Esophagus mucosa (tissue), 1 donor: ENCODE results near the gene PRR36. TPM values are rescaled to one million over a fixed set of nuclear protein-coding genes. Genes with fewer than 3 reads are reported as not detected.
A peak's percentile ranks its signal among the peaks of the same experiment; 100 is the strongest.

Experiments used
- ATAC-seq: fragments of 200-7000 bp; cut with Tn5 transposase; one replicate; pipeline ENCODE4 v1.9.1; 2020
- total RNA-seq: library from RNA; stranded (reverse); gene quantifications from one replicate; pipeline ENCODE4 v1.2.4, GENCODE V29; 2023
- donor health status: DM: yes; HTN: yes; CAD: no.

Gene PRR36
- total RNA-seq, 1 donor from 2014 or later: 0.04 TPM

- peak; percentile 38 for ATAC-seq
Measured at GRCh38 chr19:7871437-7872305, 2.5 kb downstream of the PRR36 start.

DNA sequence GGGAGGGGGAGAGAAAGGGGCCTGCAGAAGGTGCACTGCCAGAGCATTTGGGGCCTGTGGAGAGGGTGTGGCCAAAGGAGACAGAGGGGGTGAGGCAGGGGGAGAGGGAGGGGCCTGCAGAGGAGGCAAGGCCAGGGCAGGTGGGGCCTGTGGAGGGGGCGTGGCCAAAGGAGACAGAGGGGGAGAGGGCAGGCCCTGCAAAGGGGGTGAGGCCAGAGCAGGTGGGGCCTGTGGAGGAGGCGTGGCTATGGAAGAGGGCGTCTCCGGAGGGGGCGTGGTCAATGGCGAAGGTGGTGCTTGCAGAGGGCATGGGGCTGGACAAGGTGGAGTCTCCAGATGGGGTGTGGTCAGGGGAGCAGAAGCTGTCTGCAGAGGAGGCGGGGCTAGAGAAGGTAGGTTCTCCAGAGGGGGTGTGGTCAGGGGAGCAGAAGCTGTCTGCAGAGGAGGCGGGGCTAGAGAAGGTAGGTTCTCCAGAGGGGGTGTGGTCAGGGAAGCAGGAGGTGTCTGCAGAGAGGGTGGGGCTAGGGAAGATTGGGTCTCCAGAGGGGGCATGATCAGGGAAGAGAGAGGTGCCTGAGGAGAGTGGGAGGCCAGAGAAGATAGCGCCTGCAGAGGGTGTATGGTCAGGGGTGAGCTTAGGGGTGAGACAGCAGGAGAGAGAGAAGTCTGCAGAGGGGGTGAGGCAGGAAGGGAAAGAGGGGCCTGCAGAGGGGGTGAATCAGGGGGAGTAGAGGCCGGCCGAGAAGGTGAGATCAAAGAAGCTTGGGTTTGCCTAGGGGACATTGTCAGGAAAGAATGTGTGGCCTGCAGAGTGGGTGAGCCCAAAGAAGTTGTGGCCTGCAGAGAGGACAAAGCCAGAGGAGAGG, 3.4 kb downstream of the PRR36 start:
- ATAC-seq: peak; percentile 12

GRCh38 chr19:7869910-7870511, 4.2 kb downstream of the PRR36 start:
- peak; percentile 9 for ATAC-seq

DNA sequence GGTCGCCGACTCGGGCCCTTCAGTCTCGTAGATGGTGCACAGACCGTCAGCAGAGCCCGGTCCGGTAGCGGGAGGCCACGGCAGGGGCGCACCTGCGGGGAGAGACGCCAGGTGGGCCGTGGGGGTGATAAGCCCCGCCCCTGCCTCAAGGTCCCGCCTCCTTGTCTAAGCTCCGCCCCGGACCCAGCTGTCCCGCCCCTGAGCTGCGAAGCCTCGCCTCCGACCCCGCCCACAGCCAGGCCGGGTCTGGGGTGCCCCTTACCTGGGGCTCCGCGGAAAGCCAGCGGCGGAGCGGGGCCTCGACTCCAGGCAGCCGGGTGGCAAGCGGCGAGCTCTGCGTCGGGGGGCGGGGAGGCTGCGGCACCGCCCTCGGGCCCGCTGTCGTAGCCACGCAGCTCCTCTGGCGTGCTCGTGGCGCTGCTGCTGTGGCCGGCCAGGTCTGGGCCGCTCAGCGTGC, 4.7 kb downstream of the PRR36 start:
- peak; percentile 63 for ATAC-seq

- peak; percentile 62 for ATAC-seq
Measured at GRCh38 chr19:7868671-7869452, 5.3 kb downstream of the PRR36 start.

GRCh38 chr19:7868326-7868670, 5.9 kb downstream of the PRR36 start:
- ATAC-seq: peak; percentile 3

GRCh38 chr19:7867092-7867844, 6.9 kb downstream of the PRR36 start:
- ATAC-seq: no peak

DNA sequence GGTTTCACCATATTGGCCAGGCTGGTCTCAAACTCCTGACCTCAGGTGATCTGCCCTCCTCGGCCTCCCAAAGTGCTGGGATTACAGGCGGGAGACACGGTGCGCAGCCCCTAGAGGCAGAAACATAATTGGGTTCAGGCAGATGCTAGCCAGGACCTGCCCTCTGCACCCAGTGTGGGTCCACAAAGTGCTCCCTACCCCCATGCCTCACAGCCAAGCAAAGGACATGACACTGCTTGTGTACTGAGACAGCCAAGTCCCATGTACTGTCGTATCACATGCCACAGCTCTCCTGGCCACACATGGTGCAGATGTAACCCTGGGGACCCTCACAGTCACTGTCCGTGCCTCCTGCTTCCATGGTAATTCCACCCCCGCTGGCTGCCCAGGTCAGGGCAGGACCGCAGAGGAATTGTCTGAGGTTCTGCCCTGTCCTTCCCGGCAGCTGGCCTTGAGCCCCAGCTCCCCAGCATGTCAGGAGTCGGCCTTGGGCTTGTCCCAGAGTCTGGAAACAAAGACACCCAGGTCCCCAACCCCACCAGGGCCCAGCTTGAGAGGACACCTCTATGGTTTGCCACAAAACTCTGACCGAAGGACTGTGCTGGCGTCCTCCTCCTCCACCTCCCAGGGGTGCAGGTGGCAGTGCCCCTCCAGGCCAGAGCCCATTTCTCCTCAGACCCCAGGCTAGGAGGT, 7.6 kb downstream of the PRR36 start:
- ATAC-seq: no peak

DNA sequence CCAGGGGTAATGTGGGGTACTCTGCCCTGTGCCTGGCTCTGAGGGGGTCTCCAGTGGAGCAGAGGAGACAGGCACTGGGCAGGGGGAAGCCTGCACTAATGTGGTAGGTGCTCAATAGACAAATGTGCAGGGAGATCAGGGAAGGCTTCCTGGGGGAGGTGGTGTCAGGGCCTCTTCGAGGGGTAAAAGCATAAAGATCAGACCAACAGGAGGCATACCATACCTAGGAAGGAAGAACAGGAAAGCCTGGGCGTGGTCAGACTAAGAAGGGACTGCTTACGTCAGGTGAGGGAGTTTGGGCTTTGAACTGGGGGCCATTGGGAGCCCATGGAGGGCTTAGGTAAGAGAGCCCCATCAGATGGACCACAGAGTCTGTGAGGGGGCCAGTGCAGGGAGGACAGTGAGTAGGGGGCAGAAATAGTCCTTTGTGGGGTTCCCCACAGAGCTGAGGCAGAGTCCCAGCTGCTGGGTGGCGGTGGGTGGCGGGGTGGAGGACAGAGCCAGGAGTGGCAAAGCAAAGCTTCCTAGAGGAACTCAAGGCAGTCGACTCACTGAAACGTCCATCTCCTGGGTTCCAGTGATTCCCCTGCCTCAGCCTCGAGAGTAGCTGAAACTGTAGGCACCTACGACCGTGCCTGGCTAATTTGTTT, 8.8 kb downstream of the PRR36 start:
- ATAC-seq: no peak

DNA sequence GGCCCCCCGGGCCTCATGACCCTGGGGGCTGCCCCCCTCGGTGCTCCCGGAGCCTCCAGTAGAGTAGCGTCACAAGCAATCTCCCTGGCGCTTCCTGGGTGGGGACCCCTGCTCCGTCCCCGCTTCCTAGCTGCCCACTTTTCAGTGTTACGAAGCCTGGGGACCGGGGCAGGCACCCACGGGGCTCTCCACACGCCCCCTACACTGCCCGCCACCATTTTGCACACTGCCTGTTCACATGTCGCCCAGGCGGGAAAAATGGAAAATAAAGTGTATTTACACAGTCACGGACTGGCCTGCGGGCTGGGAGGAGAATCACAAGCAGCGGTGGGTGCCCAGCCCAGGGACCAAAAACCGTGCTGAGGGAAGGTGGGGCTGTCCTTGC, 9.5 kb downstream of the PRR36 start:
- no peak for ATAC-seq

GRCh38 chr19:7863971-7864689, 10.1 kb downstream of the PRR36 start:
- no peak for ATAC-seq

DNA sequence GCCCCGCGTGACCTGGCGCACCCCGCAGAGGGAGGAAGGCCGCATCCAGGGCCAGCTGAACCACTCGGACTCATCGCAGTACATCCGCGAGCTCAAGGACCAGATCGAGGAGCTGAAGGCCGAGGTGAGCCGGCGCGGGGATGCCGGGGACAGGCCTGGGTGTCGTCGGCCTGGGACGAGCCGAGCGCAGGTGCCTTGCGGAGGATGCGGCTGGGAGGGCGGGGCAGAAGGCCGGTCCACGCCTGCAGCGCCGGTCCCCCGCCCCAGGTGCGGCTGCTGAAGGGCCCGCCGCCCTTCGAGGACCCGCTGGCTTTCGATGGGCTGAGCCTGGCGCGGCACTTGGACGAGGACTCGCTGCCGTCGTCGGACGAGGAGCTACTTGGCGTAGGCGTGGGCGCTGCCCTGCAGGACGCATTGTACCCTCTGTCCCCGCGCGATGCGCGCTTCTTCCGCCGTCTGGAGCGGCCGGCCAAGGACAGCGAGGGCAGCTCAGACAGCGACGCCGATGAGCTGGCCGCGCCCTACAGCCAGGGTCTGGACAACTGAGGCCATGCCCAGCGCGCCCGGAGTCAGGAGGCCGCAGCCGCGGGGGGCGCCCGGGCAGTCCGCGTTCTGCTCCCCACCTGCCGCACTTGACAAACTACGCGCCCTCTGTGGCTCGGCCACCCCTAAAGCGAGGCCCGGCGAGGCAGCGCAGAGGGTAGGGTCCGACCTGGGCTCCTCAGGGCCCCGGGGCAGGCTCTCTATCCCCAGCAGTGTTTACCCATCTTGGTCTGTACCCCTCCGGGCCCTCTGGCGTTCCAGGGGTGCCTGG, 10.8 kb downstream of the PRR36 start:
- ATAC-seq: no peak

- ATAC-seq: peak; percentile 55
Measured at GRCh38 chr19:7862413-7862951, 11.7 kb downstream of the PRR36 start.

GRCh38 chr19:7861619-7862412, 12.4 kb downstream of the PRR36 start:
- ATAC-seq: no peak

DNA sequence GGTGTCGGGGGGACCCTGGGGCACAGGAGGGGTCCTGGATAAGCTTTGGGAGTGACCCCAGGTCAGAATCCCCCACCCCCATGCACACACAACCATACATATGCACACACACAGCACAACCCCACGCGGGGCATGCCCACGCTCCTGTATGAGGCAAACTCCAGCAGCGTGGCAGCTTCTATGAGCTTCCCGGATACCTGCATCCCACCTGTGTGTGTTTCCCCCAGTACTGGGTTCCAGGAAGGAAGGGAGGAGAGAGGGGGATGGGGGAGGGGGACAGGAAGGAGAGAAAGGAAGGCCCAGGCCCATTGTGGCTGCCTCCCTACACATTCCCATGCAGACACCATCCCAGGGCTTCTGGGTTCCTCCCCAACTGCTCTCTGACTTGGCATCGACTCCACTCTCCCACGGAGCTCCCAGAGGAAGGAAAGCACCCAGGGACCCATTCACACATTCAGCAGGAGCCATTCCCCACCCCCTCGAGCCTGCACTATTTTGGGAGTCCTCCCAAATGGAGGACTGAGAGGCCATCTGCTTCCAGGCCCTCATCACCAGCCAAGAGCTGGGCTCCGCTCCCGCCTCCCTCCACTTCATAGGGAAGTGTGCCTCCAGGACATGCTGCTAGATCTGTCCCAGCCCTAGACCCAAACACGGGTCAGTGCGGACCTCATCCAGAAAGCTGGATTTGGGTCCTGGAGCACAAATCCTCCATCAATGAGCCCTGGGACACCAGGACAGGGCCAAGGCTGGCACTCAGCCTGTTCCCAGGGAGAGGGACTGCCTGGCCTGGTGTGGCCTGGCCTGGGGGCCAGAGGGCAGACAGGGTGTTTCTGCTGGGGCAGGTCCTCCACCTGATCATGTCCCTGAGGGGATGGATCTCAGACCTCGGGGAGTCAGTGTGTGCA, 13.2 kb downstream of the PRR36 start:
- no peak for ATAC-seq
